Mesothelial cell of epicardium (in vitro differentiated cells): ENCODE results near the gene ANXA10. TPM values are rescaled to one million over a fixed set of nuclear protein-coding genes. Genes with fewer than 3 reads are reported as not detected.

Source experiments
- DNase-seq, 2 experiments: peaks; one replicate each; pipeline ENCODE4 v3.0.0; 2021; ENCODE audit warnings: low spot score in 2 of 2; ENCODE audit not compliant: unreplicated experiment in 2 of 2
- H3K27ac Mint-ChIP-seq: 2 replicates; pipeline ENCODE4 v1.8.0; 2021; ENCODE audit warnings: mixed read lengths
- H3K27me3 Mint-ChIP-seq: 2 replicates; pipeline ENCODE4 v1.8.0; 2021; ENCODE audit warnings: low read depth, mixed read lengths
- H3K36me3 Mint-ChIP-seq: 2 replicates; pipeline ENCODE4 v1.8.0; 2021; ENCODE audit warnings: mixed read lengths
- H3K4me1 Mint-ChIP-seq: 2 replicates; pipeline ENCODE4 v1.8.0; 2021; ENCODE audit warnings: mixed read lengths
- H3K4me3 Mint-ChIP-seq: 2 replicates; pipeline ENCODE4 v1.8.0; 2021; ENCODE audit warnings: mild to moderate bottlenecking, moderate library complexity, mixed read lengths
- H3K9me3 Mint-ChIP-seq: 2 replicates; pipeline ENCODE4 v1.8.0; 2021; ENCODE audit warnings: mixed read lengths
- total RNA-seq: library from RNA; stranded (reverse); gene quantifications from 3 replicates; pipeline ENCODE4 v1.2.1, GENCODE V29; 2021
- TF ChIP-seq, protein P1 (sequence below): fragments of 200-600 bp; sonication (generic); IDR thresholded peaks from one replicate; pipeline ENCODE4 v1.5.0; 2021; ENCODE audit warnings: antibody characterized with exemption; ENCODE audit not compliant: unreplicated experiment

Gene ANXA10
- total RNA-seq, 1 donor from 2014 or later, result not detected

DNA sequence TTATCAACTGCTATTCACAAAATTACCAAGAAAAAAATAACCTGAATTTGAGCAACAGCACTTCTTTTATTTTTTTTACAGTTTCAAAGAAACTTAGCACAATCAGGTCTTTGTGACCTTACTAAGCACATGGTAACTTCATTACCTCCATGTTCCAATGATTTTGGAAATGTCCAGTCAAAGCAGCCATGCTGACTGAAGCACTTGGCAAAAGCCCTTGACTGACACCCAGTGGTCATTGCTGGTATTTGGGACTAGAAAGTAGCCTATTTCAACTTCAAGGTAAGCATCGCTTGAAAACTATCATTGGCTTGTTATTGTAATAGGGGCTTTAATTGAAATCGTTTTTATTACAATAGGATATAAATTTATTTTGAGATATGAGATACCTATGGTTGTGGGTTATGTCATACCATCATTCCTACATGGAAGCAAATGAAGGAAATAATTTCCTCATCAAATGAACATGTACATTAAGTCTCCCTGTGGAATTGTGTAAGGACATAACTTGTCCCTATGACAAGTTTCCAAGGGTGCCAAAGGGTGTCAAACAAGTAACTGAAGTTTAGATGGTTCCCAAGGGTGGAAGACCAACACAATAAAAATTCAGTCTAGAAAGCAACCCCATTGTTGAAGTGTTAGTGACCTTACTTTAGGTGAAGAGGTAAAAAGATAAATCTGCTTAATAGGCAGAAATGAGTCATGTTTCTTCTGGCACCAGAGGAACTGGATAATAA lies 15.2 kb upstream of the ANXA10 start:
- Mint-ChIP-seq H3K4me3 (no peak overlapping the region), H3K36me3 (no peaks in the 10 kb centered on the region), H3K27me3 (peaks cover 7% of the 10 kb centered on the region), H3K27ac (no peak overlapping the region), H3K4me1 (no peaks in the 10 kb centered on the region), H3K9me3 (no peaks in the 10 kb centered on the region)
- TF ChIP-seq, protein P1, sequence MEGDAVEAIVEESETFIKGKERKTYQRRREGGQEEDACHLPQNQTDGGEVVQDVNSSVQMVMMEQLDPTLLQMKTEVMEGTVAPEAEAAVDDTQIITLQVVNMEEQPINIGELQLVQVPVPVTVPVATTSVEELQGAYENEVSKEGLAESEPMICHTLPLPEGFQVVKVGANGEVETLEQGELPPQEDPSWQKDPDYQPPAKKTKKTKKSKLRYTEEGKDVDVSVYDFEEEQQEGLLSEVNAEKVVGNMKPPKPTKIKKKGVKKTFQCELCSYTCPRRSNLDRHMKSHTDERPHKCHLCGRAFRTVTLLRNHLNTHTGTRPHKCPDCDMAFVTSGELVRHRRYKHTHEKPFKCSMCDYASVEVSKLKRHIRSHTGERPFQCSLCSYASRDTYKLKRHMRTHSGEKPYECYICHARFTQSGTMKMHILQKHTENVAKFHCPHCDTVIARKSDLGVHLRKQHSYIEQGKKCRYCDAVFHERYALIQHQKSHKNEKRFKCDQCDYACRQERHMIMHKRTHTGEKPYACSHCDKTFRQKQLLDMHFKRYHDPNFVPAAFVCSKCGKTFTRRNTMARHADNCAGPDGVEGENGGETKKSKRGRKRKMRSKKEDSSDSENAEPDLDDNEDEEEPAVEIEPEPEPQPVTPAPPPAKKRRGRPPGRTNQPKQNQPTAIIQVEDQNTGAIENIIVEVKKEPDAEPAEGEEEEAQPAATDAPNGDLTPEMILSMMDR, result peak; percentile 86
- DNase-seq, result peak; percentile 23 to 78

DNA sequence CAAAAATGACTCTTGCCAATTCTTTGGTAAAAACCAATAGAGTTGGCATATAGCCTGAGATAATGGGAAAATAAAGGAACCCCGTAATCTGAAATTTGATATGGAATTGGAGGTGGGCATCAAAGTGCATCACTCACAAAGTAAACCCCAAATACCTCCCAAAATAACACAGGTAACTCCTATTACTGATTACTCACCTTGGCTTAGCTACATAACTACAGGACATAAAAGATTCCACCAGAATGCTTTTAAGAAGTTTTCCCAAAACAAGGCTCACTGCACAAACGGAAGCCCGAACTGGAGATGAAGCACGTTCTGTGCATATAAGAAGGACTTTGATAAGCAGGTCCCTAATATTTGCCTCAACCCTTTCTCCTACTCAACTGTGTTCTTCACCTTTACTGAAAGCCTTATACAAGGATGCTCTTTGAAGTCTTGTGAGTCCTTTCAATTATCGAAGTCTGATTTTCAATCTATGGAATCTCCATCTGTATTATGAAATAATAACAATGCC lies 14.6 kb upstream of the ANXA10 start:
- TF ChIP-seq, protein P1, result no peak
- Mint-ChIP-seq H3K27me3 (peaks cover 7% of the 10 kb centered on the region), H3K4me1 (no peaks in the 10 kb centered on the region), H3K9me3 (no peaks in the 10 kb centered on the region), H3K36me3 (no peaks in the 10 kb centered on the region), H3K4me3 (no peak overlapping the region), H3K27ac (no peak overlapping the region)
- no peak for DNase-seq

DNA sequence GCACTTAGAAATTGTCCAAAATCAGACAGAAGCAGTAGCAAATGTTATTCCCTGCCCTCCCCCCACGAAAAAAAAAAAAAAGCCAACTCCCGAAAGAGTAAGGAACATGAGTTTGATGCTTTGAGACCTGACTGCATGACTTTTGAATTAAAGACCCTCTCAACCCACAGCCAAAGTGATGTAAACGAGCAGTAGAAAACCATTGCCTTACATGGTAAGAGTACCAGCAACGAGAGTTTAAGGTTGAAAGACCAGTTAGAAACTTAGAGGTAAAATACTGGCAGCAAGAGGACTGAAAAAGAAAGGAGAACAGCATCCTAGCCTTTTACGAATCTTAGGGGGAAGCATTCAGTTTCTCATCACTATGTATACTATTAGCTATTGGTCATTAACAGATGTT lies 10.0 kb upstream of the ANXA10 start:
- Mint-ChIP-seq H3K36me3 (peaks cover 2% of the 10 kb centered on the region), H3K4me3 (no peak overlapping the region)
- TF ChIP-seq, protein P1, result no peak

DNA sequence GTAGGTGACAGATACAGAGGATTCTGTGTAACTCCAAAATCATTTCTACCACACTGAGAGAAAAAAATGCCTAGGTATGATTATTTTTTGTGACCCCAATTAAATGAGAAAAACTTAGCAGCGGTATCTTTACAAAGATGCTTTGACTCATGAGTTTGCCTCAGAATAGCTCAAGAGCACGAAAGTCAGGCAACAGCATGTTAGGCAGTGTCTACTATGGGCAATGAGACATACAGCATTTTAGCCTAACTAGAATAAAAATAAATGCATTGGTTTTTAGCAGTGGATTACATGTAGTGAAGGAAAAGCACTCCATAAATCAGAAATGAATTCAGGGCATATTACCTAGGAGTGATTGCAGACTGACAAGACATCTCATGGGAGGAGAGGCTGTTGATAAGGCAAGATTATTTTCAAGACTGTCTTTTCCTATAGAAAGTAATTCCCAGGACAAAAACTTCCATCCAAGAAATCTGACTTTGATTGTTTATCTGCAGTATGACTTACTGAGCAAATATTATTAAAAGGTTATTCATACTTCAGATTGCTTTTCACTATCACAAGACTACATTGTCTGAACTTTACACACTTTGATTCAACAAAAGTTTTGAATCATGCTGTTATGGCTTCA lies 3.6 kb downstream of the ANXA10 start:
- Mint-ChIP-seq H3K4me3 (no peak overlapping the region), H3K27me3 (no peaks in the 10 kb centered on the region), H3K9me3 (no peaks in the 10 kb centered on the region), H3K27ac (no peak overlapping the region), H3K4me1 (peaks cover 1% of the 10 kb centered on the region), H3K36me3 (no peaks in the 10 kb centered on the region)
- TF ChIP-seq, protein P1, result no peak
- DNase-seq, result no peak

More for the DNA sequence above, 10.0 kb upstream of the ANXA10 start:
- Mint-ChIP-seq H3K27me3 (peaks cover 7% of the 10 kb centered on the region), H3K9me3 (peaks cover 12% of the 10 kb centered on the region), H3K27ac (no peak overlapping the region), H3K4me1 (no peaks in the 10 kb centered on the region)
- no peak for DNase-seq

DNA sequence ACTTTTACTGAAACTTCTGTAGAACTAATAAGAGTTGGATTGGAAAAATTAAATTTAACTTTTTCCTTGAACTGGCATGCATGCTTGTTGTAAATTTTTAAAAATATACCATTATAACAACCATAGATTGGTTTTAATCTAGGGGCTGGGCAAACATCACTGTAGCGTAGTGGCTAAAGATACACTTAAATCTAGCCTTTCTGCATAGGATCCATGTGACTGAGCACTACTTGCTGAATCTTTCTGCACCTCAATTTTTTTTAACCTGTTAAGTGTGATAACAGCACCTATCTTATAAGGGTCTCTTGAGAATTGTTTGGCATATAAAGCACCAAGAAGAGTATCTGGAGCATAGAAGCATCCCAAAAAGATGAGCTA lies 4.1 kb downstream of the ANXA10 start:
- Mint-ChIP-seq H3K4me3 (no peak overlapping the region), H3K27me3 (no peaks in the 10 kb centered on the region), H3K36me3 (no peaks in the 10 kb centered on the region), H3K4me1 (peaks cover 1% of the 10 kb centered on the region), H3K27ac (no peak overlapping the region), H3K9me3 (no peaks in the 10 kb centered on the region)
- TF ChIP-seq, protein P1, result no peak
- no peak for DNase-seq
